ENCODE measurements around the gene DACH1.

DACH1 gene

DNA sequence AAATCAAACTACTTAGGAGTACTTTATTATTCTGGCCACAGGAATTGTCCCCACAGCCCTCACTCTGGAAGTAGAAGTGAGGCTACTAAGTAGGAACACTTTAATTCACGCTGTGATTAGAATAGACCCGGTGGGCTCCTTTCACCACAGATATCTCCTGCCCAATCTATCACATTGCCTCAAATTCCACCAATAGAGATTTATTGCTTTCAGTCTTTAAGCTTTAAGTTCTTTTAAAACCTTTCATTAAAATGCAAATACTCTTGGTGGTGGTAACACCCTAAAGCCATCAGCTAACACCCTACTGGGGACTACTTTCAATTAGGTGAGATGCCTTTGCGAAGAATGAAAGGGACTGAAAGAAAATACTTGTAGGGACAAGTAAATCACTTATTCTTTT is 181.9 kb downstream of the DACH1 start:
- no peak for DNase-seq

DNA sequence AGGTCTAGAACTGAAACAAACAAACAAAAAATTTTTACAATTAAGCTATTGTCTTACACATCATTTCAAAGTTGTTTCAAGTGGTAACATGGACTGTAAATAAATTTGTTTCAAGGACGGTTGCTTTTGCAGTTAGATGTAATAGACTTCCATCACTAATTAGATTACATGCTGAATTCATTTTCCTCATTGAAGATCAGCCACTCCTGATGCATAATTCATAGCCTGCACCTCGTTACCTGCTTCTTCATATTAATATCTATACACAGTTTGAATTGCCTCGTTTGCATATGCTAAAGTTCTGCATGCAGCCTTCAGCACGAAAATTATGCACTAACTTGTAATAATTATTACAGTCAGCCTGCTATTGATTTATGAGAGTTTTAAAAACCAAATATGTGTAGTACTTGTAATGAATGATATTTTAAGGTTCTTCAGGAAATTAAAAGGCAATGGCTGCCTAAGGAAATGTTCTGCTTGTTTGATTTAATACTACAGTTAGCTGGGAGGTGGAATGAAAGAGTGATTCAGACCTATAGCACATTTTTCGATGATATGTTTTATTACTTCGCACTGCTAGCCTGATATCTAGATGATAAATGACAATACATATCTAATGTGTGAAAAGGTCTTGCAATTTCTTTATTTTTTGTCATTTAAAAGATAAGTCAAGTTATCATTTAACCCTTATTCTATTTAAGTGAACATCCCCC is 184.9 kb downstream of the DACH1 start:
- DNase-seq, result no peak

DNA sequence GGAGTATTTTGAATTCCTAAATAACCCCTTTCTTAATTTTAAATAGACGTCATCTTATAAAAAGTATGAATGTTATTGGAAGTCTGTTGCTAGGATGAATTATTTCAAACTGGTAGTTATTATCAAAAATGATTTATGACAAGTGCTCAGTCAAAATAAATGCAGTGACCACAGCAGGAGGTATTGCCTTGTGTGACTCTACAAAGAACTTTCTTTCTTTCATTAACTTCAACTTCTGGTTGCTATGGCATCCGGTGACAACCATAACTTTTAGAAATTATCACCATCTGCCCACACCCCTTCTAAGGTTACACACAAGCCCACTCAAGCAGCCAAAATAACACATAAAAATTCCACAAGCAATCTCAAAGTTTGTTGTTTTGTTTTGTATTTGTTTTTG is 189.9 kb downstream of the DACH1 start:
- DNase-seq, result no peak

DNA sequence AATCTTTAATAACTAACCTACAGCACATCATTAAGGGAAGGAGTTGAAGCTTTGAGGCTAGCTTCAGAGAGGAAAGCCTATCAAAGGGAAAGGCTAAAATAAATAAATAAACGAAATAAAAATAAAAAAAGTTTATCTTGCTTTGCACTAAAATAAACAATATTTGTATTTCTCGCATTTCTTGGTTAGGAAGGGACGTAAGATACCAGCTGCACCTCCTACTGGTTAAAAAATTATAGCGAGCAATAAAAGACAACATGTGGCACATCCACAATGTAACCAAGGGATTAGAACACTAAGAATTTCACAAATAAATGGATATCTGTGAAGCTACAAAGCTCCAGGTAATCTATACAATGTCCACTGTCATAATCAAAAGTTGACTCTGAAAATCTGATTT is 194.5 kb downstream of the DACH1 start:
- DNase-seq, result no peak

DNA sequence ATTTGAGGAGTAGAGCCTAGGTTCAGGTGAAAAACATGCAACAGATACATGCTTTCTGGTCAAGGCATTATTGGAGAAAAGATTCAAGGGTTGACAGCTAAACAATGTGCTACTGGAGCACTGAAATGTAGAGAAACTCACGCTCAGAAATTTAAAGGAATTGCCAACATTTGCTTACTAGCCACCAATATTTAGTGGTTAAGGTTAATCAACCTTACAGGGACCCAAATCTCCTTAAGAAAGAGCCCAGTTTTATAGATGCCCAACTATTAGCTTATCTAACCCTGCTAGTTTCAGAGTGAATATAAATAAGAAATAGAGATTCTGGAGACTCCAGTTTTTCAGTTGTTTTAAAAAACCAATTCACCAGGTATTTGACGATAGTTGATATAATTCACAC is 203.6 kb downstream of the DACH1 start:
- no peak for DNase-seq

DNA sequence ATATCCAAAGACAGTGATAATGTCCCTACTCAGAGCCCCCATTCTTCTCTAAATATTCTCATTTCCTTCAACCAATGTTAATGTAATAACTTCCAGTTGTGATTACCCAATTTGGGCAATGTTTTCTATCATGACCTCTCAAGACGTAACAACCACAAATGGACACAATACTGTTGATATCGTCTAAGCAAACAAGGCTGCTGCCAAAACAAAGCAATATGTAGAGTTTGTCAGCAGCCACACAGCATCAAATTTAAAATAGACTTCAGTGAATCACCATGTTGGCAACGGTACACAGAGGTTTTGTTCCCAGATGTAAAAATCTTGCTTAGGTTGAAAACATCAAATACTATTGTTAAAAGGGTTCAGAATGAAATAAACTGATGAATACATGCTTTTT is 205.1 kb downstream of the DACH1 start:
- no peak for DNase-seq

DNA sequence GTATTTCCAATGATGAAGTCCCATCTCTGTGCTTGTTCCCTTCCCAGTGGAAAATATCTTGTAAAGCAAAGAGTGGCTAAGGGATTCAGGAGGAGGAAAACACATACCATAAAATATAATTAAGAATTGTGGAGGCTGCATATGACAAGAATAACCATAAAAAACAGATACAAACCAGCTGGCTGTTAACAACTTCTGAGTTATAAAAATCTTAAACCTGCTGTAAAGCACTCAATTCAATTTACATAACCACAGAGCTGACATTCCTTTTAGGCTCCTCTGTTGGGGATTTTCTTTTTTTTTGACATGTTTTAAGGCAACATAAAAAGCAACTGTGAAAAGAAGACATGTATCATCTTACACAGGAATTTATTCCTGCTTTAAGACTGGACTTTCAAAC is 207.6 kb downstream of the DACH1 start:
- DNase-seq, result no peak

GRCh38 chr13:71645467-71645866 is 221.5 kb downstream of the DACH1 start:
- no peak for DNase-seq

GRCh38 chr13:71644579-71644978 is 222.4 kb downstream of the DACH1 start:
- no peak for DNase-seq

DNA sequence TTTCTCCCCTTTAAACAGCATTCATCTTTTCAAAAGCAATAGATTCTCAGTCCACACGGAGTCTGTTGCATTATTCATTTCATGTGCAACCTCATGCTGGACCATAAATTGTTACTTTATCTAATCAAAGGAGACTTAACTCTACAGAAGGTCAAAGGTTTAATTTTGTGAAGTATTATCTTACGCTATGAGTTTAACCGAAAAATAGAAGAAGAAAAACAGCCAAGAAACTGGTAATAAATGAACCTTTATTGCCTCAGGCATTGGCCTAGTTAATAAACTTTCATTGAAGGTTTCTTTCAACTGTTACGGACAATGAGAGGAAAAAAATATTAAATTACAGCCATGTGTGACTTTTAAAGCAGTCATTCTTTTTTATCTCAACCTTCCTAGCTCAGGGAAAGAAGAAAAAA is 223.6 kb downstream of the DACH1 start:
- no peak for DNase-seq

DNA sequence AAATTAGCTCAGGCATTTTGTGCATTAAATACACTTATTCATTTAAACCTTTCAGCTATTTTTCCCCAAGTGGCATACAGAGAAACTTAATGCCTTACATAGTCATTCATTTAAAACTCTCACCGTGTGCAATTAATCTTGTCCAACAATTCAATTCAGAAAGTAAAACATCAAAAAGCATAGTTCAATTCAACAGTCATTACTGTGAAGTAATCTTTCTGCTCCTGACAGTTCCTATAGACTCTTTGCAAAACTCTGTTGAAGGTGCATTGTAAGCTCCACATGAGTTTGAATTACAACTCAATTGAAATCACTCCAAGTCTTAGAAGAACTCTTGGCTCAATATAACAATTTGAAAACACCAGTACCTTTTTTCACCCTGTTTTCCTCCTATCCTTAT is 228.3 kb downstream of the DACH1 start:
- DNase-seq, result no peak

DNA sequence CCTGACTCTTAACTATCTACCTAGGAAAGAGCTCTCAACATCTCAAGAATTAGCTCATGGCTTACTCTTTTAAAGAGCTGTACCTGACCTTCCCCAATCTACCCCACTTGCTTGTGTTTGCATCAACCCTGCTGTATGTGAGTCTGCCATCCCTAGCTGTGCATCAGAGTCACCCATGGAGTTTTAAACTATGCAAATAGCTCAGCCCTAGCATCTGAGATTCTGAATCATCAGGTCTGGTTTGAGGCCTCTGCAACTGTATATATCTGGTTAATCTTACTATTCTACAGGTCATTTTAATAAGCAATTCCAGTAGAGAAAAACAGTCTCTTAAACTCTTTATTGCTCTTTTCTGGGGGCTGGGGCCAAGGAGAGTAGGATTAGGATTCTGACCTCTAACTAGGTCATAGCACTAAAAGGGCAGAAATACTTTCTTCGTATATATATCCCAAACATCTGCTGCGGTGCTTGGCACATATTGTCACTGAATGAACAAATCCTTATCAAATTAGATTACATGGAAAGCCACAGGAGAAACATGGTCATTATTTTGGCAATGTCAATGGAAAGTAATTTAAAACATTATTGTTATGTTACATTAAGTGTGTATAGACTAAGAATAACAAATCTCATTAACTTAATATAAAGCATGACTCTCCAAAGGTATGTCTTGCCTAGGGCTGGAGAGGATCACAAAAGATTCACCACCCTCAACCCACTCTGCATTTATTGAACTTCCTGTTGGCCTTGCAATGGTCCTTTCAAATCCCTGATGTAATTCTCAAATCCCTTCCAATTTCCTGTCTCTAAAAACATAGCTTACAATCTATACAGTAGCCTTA is 232.2 kb downstream of the DACH1 start:
- DNase-seq, result no peak

DNA sequence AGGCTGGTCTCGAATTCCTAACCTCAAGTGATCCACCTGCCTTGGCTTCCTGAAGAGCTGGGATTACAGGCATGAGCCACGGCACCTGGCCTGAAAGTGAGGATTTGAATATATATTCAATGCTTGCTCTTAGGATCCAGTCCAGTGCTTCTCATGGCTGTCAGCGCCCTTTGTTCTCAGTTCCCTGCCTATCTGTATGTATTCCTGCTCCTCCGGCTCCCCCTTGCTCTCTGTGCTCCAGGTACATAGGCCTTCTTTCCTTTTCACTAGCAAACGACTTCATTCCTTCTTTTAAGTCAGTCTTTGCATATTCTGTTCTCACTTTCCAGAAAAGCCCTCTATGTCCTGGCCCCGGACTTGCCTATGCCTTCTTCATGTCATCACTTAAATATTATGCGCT is 232.8 kb downstream of the DACH1 start:
- no peak for DNase-seq

GRCh38 chr13:71632721-71633120 is 234.3 kb downstream of the DACH1 start:
- no peak for DNase-seq

- no peak for DNase-seq
Measured at GRCh38 chr13:71632206-71632605, 234.8 kb downstream of the DACH1 start.

DNA sequence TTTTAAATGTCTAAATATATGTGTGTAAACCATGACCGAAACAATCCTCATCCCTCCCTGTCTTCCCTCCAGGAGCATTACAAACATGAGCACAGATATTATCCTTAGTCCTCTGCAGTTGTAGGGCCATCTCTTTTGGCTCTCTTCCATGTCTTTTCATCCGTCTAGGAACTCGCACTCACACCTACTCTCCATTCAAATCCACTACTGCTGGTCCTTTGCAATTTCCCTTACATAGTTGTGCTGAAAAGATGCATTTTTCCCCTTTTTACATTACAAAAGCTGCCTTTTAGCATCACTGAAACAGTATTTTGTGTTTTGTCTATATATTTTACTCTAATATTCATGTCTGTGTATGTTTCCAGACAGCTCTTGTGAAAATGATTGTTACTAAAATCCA is 237.8 kb downstream of the DACH1 start:
- no peak for DNase-seq

- DNase-seq, result no peak
Measured at GRCh38 chr13:71626421-71627117, 240.4 kb downstream of the DACH1 start.

GRCh38 chr13:71625694-71626093 is 241.3 kb downstream of the DACH1 start:
- DNase-seq, result no peak

- DNase-seq, result no peak
Measured at GRCh38 chr13:71624653-71625600, 242.1 kb downstream of the DACH1 start.

DNA sequence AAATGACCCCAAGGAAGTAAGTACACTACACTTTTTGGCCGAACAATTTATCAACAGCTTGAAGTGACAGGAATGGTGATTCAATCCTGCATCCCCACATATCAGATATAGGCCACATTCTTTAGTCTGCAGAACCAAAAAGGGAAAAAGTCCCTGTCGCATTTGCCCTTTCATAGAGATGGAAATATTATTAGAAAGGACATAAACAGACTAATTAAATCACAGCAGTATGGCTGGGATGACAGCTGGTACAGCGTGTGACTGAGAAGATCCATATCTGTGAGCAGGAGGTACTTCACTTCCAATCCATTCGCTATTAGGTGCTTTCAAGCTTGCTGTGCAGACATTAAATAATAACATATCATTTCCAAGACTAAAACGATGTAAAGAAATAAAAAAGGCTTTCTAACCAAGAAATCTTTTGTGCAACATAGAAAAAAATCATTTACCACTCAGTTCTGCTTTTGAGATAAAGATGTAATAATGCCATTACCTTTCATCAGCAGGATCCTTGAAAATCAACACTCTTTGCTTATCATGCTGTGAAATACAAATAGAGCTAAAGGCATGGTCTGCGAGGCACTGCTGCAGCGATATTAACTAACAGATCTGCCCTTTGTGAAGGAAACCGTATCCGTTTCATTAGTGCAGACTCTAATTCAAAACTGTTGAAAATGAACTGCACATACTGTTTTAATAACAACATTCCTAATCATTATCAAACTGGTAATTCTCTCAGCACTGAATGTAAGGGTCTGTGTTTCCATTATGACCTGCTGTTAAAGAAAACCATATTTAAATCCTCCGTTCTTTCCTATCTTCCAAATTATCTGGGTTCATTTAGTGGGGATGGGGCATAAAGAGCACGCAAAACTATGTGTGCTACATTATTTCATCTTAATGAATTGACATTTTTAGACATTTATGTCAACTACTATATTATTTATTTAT is 245.6 kb downstream of the DACH1 start:
- no peak for DNase-seq

DNA sequence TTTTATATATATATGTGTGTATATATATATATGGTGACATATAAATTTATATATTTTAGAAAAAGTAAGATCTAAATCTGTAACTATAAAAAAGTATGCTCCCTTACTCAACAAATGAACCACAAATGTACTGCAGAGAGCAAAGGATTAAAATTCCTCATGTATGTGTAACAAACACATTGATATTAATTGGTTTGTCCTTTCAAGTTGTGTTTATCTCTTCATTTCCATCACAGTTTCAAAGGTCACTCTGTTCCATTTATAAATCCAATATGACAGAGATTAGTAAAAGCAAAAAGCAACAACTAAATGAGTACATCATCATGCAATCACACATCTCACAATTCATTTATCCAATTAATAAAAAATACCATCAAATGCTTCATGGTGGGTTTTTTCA is 247.9 kb downstream of the DACH1 start:
- DNase-seq, result no peak

- no peak for DNase-seq
Measured at GRCh38 chr13:71618159-71618558, 248.8 kb downstream of the DACH1 start.

All from islet precursor cell (in vitro differentiated cells).